Endothelial cell of umbilical vein (primary cell): ENCODE data around the gene HMGXB3. TPM values are rescaled to one million over a fixed set of nuclear protein-coding genes. Genes with fewer than 3 reads are reported as not detected.

Experiments
- BruUV-seq: library from RNA; stranded (reverse); fragments of 400-500 nt; replicated peaks from 2 replicates; lab custom pipeline; 2021; lab: Mats Ljungman, UMichigan
- CTCF ChIA-PET: fragments of 300-600, 350-600 bp; sonication (Branson Sonifier 250); formaldehyde crosslinking; loops from one replicate; lab custom pipeline; 2021; ENCODE audit warnings: antibody characterized with exemption, inconsistent platforms; lab: Charles Lee
- POLR2A ChIA-PET: fragments of 300-600, 350-600 bp; sonication (Branson Sonifier 250); formaldehyde crosslinking; loops from one replicate; lab custom pipeline; 2021; ENCODE audit warnings: antibody characterized with exemption, inconsistent platforms; lab: Charles Lee
- DNase-seq: peaks from one replicate; pipeline ENCODE4 v3.0.0-alpha.2; 2011; ENCODE audit warnings: low read depth, low spot score
- FAIRE-seq: peaks from 2 replicates; lab custom pipeline; 2011; peaks lifted over from hg19 to GRCh38; lab: Jason Lieb, UNC
- H2AFZ ChIP-seq: 2 replicates; pipeline ENCODE4 v1.6.0; 2012; ENCODE audit warnings: low read depth, low read length, control low read depth, inconsistent platforms
- H3K27ac ChIP-seq: 2 replicates; pipeline ENCODE4 v1.5.1; 2011; ENCODE audit warnings: low read depth, mild to moderate bottlenecking, control low read depth, low read length, moderate library complexity; ENCODE audit not compliant: insufficient read depth
- H3K27me3 ChIP-seq, 2 experiments: 2 replicates each; pipeline versions ENCODE4 v1.6.0 to v1.6.1; 2011; ENCODE audit warnings: low read length in 2 of 2, mixed read lengths in 1 of 2; ENCODE audit not compliant: control insufficient read depth in 2 of 2, insufficient read depth in 2 of 2
- H3K36me3 ChIP-seq, 2 experiments: 2 replicates in 1 of 2; 3 replicates in 1 of 2; pipeline ENCODE4 v1.5.1; 2011; ENCODE audit warnings: low read length in 2 of 2, mild to moderate bottlenecking in 1 of 2, moderate library complexity in 1 of 2; ENCODE audit not compliant: control insufficient read depth in 2 of 2, insufficient read depth in 2 of 2; ENCODE audit errors: extremely low read depth in 1 of 2
- H3K4me1 ChIP-seq: 3 replicates; pipeline ENCODE4 v1.5.1; 2011; ENCODE audit warnings: mild to moderate bottlenecking, low read length; ENCODE audit not compliant: control insufficient read depth, insufficient read depth; ENCODE audit errors: extremely low read depth
- H3K4me2 ChIP-seq: 2 replicates; pipeline ENCODE4 v1.6.1; 2011; ENCODE audit warnings: low read length, control low read depth, mixed read lengths; ENCODE audit not compliant: insufficient read depth
- H3K4me3 ChIP-seq, 3 experiments: fragments of 200-600 bp in 1 of 3; sonication (generic), shearing (Covaris generic) in 1 of 3; replicated peaks in 1 of 3; 2 replicates each; pipeline ENCODE4 v1.5.1; 2011 to 2016; ENCODE audit warnings: control low read depth in 3 of 3, low read length in 3 of 3, mild to moderate bottlenecking in 2 of 3, inconsistent platforms in 1 of 3, low read depth in 1 of 3, moderate library complexity in 1 of 3; ENCODE audit not compliant: insufficient read depth in 1 of 3
- H3K79me2 ChIP-seq: 2 replicates; pipeline ENCODE4 v1.6.0; 2012; ENCODE audit warnings: low read length, inconsistent platforms; ENCODE audit not compliant: control insufficient read depth, insufficient read depth
- H3K9ac ChIP-seq: replicated peaks from 2 replicates; pipeline ENCODE3; 2011; ENCODE audit warnings: low read length, control low read depth; ENCODE audit not compliant: insufficient read depth; ENCODE audit errors: extremely low read depth
- H3K9me1 ChIP-seq: replicated peaks from 3 replicates; pipeline ENCODE4 v1.6.0; 2011; ENCODE audit warnings: mild to moderate bottlenecking, low read length; ENCODE audit not compliant: control insufficient read depth, insufficient read depth; ENCODE audit errors: extremely low read depth
- H3K9me3 ChIP-seq: replicated peaks from 2 replicates; pipeline ENCODE4 v1.5.1; 2012; ENCODE audit warnings: low read length, inconsistent platforms; ENCODE audit not compliant: control insufficient read depth, insufficient read depth
- H4K20me1 ChIP-seq: replicated peaks from 2 replicates; pipeline ENCODE3; 2011; ENCODE audit warnings: mild to moderate bottlenecking, low read length; ENCODE audit not compliant: control insufficient read depth, insufficient read depth; ENCODE audit errors: extremely low read depth
- CTCF ChIP-seq, 2 donors: IDR thresholded peaks; 1 replicate in 1 of 2; 2 replicates in 1 of 2; pipeline ENCODE4 v1.5.1; 2011; ENCODE audit warnings: low read length in 2 of 2, mild to moderate bottlenecking in 2 of 2, moderate library complexity in 2 of 2, control low read depth in 1 of 2, inconsistent platforms in 1 of 2, low read depth in 1 of 2; ENCODE audit not compliant: insufficient read depth in 1 of 2; ENCODE audit errors: extremely low read depth in 1 of 2
- EZH2 ChIP-seq: IDR thresholded peaks from 2 replicates; pipeline ENCODE4 v1.6.1; 2012; ENCODE audit warnings: borderline replicate concordance, low read depth, mild to moderate bottlenecking, moderate library complexity, low read length, inconsistent platforms; ENCODE audit not compliant: severe bottlenecking
- FOS ChIP-seq: IDR thresholded peaks from 2 replicates; pipeline ENCODE4 v1.6.1; 2011; ENCODE audit warnings: mild to moderate bottlenecking, low read length, moderate library complexity, borderline replicate concordance; ENCODE audit not compliant: insufficient read depth
- GATA2 ChIP-seq: IDR thresholded peaks from 2 replicates; pipeline ENCODE4 v1.7.0; 2011; ENCODE audit warnings: low read depth, mild to moderate bottlenecking, moderate library complexity, mixed read lengths, low read length; ENCODE audit not compliant: insufficient read length, insufficient read depth
- MYC ChIP-seq: IDR thresholded peaks from one replicate; pipeline ENCODE4 v1.6.1; 2011; ENCODE audit warnings: mild to moderate bottlenecking, low read depth, low read length
- dilution Hi-C: fragments of 300-500 bp; cut with MboI; formaldehyde crosslinking; loops from one replicate; pipeline ENCODE4 v1.15.0; 2019; ENCODE audit warnings: low sequenced_read_pairs; ENCODE audit not compliant: extremely low pct_ligation_motif_present
- intact Hi-C: fragments of 100-400 bp; cut with micrococcal nuclease; formaldehyde crosslinking; loops from one replicate; pipeline ENCODE4 v1.10.0; 2022
- polyA plus RNA-seq, 4 experiments: library from polyadenylated mRNA; depleted of rRNA in 3 of 4; stranded (reverse) in 3 of 4; unstranded in 1 of 4; fragments of >200 nt; gene quantifications; 2 replicates each; pipeline versions ENCODE4 v1.2.1 to v1.2.3, GENCODE V29; 2011 to 2012; ENCODE audit warnings: missing spikeins in 1 of 4
- total RNA-seq: library from RNA; stranded (reverse); gene quantifications from 2 replicates; pipeline ENCODE4 v1.2.3, GENCODE V29; 2021
- TF ChIP-seq, protein P1 (sequence below): IDR thresholded peaks from 2 replicates; pipeline ENCODE4 v1.6.1; 2011; ENCODE audit not compliant: insufficient read depth, insufficient read length

The HMGXB3 gene
- total and polyA plus RNA-seq, 2 donors (not counting 3 experiments of a cell fraction or from before 2014, with no cell fraction given), result 34.8 to 52.6 TPM

GRCh38 chr5:150066436-150066835, 65.9 kb downstream of the HMGXB3 start:
- BruUV-seq, result no TSS peak
- FAIRE-seq (no peak), DNase-seq (no peak)
- intact Hi-C loops (no loop called here), dilution Hi-C loops (no loop called here)
- Histone ChIP-seq H3K4me2 (no peak overlapping the region), H3K27ac (no peak overlapping the region), H3K4me3 (no peak overlapping the region), H3K79me2 (no peaks in the 10 kb centered on the region), H3K36me3 (no peaks in the 10 kb centered on the region), H3K9ac (no peak overlapping the region), H2AFZ (no peak overlapping the region), H3K9me1 (no peaks in the 10 kb centered on the region), H4K20me1 (no peaks in the 10 kb centered on the region), H3K27me3 (no peaks in the 10 kb centered on the region), H3K4me1 (peaks cover 29% of the 10 kb centered on the region), H3K9me3 (no peaks in the 10 kb centered on the region)
- POLR2A ChIA-PET, result no interaction called here
- CTCF ChIA-PET, result interaction anchor here (1.0 to 1.6 kb wide), 5 partner anchors 9 to 399 kb away, joined by 3 to 4 read pairs (median 3); no protein-coding TSS in a partner anchor
- TF ChIP-seq FOS (no peak), MYC (no peak), EZH2 (no peak), GATA2 (no peak), CTCF (IDR thresholded peaks at IDR 0.05; ENCODE audit: extremely low read depth in 1 of 2, insufficient read depth in 1 of 2, low read depth in 1 of 2, low read length in 2 of 2) (no peak)
- TF ChIP-seq, protein P1, sequence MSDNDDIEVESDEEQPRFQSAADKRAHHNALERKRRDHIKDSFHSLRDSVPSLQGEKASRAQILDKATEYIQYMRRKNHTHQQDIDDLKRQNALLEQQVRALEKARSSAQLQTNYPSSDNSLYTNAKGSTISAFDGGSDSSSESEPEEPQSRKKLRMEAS, result no peak
